HG03103 (cell line): ENCODE measurements around the gene SLC22A9.
"Not testable (repeated sequence)": the region's sequence is repeated elsewhere in the genome, so short reads cannot be mapped to it uniquely, and the experiment has no call there.

ENCODE experiments used
- ATAC-seq: cut with Tn5 transposase; IDR thresholded peaks from one replicate; pipeline ENCODE4 v1.9.1; 2021; ENCODE audit warnings: low read depth; ENCODE audit not compliant: unreplicated experiment

The SLC22A9 gene

DNA sequence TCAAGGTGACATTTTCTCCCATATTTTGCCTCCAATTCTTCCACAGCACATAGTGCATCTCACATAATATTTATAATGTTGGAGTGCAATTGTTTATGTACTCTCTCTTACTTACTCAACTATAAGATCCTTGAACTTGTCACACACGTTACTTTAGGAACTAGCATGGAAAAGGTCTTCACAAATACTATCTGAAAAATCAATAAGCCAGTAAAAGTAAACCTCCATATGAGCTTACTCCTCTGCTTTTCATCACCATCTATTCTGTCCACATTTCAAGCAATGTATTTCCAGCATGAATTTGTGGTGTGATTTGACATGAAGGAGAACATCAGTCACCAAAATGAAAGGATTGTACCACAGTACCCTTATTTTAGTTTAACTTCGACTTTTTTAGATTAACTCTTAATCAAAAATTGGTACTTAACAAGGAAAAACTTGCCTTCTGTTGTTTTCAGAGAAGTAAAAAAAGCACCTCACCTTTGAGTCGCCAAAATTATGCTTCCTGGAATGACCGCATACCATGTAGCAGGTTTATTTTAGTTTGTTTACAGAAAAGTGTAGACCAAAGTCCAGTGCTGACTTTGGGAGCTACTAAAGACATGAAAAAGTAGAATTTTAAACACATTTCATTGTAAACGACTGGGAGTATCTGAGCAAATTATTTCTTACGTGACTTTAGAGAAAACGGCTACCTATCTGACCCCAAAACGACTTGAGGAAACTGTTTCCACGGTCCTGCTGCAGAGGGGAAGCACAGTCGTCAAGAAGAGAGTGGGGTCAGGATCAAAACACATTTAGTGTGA lies at the start of gene SLC22A9:
SLC22A9 (plus strand) TSS at position 621 of the 806 bp plus-strand sequence. CDS start 272 bp downstream, outside the sequence.
- ATAC-seq = no peak

DNA sequence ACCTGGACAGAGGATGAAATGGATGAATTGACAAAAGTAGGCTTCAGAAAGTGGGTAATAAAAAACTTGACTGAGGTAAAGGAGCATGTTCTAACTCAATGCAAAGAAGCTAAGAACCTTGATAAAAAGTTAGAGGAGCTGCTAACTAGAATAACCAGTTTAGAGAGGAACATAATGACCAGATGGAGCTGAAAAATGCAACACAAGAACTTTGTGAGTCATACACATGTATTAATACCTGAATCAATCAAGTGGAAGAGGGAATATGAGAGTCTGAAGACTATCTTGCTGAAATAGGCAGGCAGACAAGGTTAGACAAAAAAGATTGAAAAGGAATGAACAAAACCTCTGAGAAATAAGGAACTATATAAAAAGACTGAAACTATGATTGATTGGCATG lies 47.9 kb upstream of the SLC22A9 start:
- no peak for ATAC-seq

DNA sequence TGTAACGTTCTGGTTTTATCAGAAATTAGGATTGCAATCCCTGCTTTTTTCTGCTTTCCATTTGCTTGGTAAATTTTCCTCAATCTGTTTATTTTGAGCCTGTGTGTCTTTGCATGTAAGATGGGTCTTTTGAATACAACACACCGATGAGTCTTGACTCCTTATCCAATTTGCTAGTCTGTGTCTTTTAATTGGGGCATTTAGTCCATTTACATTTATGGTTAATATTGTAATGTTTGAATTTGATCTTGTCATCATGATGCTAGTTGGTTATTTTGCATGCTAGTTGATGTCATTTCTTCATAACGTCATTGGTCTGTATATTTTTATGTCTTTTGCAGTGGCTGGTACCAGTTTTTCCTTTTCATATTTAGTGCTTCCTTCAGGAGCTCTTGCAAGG lies 34.5 kb upstream of the SLC22A9 start:
- not testable (repeated sequence) for ATAC-seq

DNA sequence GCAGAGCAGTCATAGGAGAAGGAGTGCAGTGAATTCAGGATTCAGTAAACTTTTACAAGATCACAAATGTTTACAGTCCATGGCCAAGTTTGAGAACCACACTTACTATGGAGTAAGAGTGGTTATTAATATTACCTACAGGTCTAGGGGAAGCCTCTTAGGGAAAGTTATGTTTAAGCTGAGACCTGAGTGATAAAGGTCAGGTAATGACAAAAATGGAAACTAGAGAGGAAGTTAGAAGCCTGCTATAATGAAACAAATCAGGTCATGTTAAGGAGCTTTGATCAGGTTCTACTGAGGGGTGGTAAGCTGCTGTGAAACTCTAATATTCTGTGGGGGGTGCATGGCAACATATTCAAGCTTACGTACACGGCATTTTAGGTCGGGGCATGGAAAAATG lies 32.5 kb upstream of the SLC22A9 start:
- ATAC-seq = no peak

DNA sequence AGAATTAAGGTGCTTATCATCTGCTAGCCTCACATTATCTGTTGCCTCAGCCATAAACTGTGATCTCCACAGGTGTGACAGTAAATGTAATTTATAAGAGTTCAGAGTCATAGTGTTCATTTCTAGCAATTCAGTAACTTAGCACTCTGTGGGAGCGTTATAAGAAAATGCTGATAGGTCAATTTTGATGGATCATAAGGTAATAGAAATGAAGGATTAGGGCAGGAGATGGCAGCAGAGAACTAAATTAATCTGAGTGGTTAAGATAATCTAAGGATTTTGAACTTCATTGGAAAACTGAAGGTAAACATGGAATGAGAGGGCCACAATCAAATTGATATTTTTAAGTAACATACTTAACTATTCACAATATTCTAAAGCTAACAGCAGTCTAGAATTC lies 26.5 kb upstream of the SLC22A9 start:
- no peak for ATAC-seq

DNA sequence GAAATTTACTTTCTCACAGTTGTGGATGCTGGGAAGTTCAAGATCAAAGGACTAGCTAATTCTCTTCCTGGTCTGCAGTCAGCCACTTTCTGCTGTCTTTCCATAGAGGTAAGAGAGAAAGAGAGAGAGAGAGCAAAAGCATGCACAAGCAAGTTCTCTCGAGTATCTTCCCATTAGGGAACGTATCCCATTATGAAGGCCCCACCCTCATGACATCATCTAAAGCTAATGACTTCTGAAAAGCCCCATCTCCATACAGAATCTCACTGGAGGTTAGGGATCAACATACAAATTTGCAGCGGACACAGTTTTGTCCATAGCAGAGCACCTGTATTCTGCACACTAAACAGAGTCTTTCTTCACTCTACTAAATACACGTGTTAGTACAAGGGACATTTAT lies 17.4 kb upstream of the SLC22A9 start:
- no peak for ATAC-seq

DNA sequence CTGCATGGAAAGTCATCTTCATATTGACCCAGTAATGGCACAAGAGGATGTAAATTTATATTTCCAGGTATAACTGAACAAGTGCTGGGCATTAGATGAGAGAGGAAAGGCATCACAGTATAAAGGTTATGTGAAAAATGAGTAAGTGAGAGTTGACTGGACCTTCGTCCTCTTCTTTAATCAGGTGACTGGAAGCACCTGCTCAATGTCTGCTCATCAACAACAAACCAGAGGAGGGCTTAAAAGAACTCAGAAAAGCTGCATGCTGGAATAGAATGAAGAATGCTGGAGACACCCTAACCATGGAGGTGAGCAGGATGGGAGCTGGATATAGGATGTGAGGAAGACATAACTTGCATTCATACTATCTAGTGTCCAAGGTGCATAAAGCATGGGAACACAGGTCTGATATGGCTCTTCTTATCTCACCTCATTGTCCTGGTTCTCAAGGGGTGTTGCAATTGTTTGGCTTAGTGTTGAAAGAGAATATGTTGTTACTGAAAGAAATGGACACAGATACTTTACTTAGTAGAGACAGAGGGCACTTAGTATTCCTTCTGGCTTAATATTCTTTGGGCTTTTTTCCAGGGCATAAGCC lies 7.3 kb upstream of the SLC22A9 start:
- no peak for ATAC-seq

DNA sequence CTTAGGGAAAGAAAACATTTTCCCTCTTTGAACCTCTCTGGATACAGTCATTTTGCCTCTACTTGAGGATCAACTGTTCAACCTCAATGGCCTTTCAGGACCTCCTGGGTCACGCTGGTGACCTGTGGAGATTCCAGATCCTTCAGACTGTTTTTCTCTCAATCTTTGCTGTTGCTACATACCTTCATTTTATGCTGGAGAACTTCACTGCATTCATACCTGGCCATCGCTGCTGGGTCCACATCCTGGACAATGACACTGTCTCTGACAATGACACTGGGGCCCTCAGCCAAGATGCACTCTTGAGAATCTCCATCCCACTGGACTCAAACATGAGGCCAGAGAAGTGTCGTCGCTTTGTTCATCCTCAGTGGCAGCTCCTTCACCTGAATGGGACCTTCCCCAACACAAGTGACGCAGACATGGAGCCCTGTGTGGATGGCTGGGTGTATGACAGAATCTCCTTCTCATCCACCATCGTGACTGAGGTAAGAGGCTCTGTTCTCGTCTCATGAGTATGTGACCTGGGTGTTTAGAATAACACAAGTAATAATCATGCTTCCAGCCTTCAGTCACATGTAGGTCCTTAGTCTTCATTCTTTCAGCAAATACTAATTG lies 495 bp downstream of the SLC22A9 start:
- ATAC-seq = no peak

DNA sequence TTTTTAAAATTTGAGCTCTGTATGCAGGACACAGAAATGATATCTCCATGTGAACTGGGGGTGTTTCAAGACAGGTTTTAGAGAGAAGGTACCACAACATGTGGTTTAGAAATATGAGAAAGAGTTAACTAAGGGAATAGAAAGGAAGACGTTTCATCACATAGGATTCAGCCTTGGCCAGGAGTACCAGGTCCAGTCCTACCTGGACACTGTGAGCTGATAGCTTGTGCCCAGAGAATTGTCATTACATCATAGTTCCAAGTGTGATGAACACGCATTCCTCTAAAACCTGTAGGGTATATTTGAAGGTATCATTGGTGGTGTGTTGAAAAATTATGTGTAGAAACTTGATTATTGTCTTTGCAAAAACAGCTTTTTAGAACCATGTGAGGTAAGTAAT lies 1.8 kb downstream of the SLC22A9 start:
- ATAC-seq = no peak

DNA sequence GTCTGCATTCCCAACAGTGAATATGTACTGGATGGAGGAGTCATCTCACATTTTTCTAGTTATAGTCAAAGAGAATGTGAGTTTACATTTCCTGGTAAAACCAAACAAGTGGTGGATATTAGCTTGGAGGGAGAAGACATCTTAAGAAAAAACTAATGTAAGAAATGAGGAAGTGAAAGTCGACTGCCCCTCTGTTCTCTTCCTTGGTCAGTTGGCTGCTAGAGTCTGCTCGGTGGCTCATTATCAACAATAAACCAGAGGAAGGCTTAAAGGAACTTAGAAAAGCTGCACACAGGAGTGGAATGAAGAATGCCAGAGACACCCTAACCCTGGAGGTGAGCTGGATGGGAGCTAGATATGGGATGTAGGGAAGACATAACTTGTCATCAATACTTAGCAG lies 5.8 kb downstream of the SLC22A9 start:
- ATAC-seq = no peak

DNA sequence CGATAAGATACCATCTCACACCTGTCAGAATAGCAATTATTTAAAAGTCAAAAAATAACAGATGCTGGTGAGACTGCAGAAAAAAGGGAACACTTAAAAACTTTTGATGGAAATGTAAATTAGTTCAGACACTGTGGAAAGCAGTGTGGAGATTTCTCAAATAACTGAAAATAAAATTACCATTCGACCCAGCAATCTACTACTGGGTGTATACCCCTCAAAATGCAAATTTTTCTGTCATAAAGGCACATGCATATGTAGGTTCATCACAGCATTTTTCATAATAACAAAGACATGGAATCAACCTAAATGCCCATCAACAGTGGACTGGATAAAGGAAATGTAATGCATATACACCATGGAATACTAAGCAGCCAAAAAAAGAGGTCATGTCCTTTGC lies 10.5 kb downstream of the SLC22A9 start:
- ATAC-seq = no peak

DNA sequence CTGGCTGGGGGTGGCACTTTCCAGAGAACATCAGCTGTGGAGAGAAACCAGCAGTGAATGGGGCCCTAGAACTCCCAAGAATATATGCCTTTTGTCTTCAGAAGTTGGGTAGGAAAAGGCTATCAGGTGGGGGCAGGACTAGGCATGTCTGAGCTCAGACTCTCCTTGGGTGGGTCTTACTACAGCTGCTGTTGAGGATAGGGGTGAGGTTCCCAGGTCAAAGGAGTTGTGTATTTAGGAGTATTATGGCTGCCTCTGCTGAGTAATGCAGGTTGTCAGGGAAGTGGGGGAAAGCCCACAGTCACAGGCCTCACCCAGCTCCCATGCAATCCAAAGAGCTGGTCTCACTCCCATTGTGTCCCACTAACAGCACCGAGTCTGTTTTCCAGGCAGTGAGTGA lies 26.1 kb downstream of the SLC22A9 start:
- no peak for ATAC-seq

DNA sequence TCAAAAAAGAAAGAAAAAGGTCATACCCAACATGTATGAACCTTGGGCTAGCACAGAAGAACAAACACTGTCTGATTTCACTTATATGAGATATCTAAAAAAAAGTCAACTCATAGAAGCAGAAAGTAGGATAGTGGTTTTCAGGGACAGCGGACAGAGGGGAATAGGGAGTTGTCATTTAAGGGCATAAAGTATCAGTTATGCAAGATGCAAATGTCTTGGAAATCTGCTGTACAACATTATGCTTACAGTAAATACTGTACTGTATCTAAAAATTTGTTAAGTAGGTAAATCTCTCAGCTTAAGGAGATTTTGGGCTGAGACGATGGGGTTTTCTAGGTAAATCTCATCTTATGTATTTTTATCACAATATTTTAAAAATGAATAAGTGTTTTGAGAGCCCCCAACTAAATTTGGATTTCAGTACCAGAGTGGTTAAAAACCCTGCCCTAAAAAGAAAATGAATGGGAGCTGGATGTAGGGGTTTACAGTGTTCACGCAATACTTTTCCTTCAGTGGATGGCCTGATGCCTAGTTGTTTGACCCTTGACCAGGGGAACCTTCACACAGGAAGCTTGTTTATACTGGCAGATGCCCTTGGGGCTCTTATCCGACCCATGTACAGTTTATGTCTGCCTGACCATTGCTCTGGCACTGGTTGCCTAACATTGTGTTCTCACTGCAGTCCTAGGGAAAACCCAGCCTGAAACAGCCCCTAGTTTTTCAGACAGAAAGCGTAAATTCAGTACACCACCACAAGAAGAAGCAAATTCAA lies 34.8 kb downstream of the SLC22A9 start:
- no peak for ATAC-seq

DNA sequence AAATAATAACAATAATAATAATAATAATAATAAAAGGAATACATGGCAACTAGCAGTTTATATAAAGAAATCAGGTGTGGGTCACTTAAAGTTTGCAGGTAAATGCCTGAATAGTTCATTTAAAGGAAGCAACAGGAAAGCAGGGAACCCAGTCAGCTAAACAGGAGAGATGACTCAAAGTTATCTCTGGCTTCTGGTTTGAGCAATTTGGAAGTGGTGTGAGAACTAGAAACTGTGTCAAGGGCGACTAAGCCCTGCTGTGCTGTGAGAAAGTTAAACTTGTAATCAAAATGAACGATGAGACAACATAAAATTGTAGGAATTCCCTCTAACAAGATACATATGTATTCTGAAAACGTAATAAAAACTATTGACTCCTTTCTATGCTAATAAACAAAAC lies 35.5 kb downstream of the SLC22A9 start:
- no peak for ATAC-seq

DNA sequence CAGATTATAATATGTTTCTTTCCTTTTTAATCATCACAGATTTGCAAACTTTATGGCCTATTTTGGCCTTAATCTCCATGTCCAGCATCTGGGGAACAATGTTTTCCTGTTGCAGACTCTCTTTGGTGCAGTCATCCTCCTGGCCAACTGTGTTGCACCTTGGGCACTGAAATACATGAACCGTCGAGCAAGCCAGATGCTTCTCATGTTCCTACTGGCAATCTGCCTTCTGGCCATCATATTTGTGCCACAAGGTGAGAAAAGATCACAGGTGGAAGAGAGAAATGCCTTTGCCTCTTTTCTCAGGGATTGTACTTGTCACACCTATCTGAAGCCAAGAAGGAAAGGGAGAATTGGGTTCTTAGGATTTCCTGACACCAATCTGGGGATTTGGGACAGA lies 36.9 kb downstream of the SLC22A9 start:
- no peak for ATAC-seq

DNA sequence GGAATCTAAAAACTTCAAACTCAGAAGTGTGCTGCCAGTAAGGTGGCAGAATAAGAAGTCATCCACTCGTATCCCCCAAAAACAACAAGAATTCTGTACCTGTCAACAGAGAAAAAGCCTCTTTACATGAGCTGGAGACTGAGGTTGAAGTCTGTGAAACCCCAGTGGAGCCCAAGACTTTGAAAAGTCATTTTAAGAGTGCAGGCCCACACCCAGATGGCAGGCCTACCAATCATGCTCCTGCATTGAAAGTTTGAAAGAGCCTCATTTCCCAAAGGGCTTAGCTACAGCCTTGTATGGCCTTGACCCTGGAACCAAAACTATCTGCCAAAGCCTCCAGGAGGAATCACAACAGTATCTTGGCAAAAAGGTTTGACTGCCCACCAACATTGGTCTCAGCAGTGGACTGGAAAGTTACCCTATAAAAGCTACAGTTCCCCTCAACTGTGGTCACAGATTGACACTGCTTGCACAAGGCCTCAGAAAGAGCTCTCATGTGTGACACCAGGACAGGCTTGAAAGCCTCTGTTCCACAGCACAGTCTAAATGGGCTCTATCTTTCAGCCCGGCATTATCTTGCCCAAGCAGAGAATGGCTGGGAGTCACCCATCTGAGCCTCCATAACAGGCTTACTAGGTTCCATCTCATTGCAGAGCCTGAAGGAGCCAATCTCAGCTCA lies 47.7 kb downstream of the SLC22A9 start:
- ATAC-seq = no peak

DNA sequence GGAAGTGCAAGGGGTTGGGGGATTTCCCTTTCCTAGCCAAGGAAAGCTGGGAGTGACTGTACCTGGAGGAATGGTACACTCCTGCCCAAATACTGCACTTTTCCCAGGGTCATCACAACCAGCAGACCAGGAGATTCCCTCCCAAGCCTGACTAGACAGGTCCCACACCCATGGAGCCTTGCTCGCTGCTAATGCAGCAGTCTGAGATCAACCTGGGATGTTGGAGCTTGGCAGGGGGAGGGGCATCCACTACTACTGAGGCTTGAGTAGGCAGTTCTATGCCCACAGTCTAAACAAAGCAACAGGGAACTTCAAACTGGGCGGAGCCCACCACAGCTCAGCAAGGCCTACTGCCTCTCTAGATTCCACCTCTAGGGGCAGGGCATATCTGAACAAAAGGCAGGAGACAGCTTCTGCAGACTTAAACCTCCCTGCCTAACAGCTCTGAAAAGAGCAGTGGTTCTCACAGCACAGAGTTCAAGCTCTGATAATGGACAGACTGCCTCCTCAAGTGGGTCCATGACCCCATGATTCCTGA lies 58.5 kb downstream of the SLC22A9 start:
- ATAC-seq = no peak

DNA sequence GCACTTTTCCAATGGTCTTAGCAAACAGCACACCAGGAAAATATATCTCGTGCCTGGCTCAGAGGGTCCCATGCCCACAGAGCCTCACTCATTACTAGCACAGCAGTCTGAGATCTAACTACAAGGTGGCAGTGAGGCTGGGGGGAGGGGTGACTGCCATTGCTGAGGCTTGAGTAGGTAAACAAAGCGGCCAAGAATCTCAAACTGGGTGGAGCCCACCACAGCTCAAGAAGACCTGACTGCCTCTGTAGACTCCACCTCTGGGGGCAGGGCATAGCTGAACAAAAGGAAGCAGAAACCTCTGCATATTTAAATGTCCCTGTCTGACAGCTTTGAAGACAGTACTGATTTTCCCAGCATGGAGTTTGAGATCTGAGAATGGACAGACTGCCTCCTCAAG lies 61.1 kb downstream of the SLC22A9 start:
- not testable (repeated sequence) for ATAC-seq

DNA sequence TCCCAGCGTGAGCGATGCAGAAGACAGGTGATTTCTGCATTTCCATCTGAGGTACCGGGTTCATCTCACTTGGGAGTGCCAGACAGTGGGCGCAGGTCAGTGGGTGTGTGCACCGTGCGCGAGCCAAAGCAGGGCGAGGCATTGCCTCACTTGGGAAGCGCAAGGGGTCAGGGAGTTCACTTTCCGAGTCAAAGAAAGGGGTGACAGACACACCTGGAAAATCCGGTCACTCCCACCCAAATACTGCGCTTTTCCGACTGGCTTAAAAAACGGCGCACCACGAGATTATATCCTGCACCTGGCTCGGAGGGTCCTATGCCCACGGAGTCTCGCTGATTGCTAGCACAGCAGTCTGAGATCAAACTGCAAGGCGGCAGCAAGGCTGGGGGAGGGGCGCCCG lies 65.8 kb downstream of the SLC22A9 start:
- ATAC-seq = not testable (repeated sequence)

DNA sequence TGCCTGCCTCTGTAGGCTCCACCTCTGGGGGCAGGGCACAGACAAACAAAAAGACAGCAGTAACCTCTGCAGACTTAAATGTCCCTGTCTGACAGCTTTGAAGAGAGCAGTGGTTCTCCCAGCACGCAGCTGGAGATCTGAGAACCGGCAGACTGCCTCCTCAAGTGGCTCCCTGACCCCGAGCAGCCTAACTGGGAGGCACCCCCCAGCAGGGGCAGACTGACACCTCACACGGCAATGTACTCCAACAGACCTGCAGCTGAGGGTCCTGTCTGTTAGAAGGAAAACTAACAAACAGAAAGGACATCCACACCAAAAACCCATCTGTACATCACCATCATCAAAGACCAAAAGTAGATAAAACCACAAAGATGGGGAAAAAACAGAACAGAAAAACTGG lies 66.2 kb downstream of the SLC22A9 start:
- not testable (repeated sequence) for ATAC-seq
